Activated CD8-positive, alpha-beta memory T cell treated with anti-CD3 and anti-CD28 coated beads for 24 hours (primary cell): ENCODE results near the gene ZNF3.

Experiments
- DNase-seq: peaks from one replicate; pipeline ENCODE4 v3.0.0-alpha.2; 2020

Gene ZNF3

DNA sequence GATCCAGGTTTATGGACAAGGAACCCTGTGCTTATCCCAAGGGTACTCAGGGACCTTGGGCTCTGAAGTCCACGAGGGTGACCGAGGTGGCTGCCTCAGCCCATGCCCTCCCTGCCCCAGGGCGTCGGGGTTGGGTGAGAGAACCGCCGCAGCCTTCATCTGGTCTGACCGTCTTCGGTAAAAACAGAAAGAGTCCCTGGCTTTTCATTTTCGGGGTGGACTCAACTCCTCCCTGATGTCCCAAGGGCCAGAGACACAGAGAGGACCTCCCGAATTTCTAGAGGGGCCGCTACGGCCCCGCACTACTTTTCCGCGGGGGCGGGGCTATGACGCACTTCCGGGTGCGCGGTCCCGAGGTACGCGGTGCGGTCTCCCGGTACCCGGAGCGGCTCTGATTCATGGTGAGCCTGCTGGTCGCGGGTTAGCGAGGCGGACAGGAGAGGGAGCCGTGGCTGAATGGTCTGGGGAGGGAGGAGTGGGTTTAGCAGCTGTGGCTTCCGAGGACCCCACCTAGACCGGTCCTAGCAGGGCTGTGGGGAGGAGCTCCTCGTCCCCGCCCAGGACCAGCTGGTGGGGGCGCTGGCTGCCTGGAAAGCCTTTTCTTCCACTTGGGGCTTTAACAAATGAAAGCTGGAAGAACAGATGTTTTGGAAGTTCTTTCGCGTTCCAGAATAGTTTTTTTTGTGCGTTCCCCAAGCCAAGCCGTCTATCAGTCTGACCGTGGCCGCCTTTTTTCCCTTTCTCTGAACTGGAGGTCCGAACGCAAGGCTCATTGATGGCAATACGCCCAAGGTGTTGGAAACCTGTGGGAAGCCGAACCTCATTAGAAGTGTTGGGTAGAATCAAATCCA, 31.9 kb downstream of the ZNF3 start, which contains the start of gene ZSCAN21:
ZSCAN21 (plus strand) TSS at position 334 of the 851 bp plus-strand sequence. CDS start 7,233 bp downstream, outside the sequence.
- DNase-seq: peak; percentile 95

- no peak for DNase-seq
Observed at GRCh38 chr7:100048680-100049079, 32.8 kb downstream of the ZNF3 start.

GRCh38 chr7:100044718-100045117, 36.8 kb downstream of the ZNF3 start:
- no peak for DNase-seq

DNA sequence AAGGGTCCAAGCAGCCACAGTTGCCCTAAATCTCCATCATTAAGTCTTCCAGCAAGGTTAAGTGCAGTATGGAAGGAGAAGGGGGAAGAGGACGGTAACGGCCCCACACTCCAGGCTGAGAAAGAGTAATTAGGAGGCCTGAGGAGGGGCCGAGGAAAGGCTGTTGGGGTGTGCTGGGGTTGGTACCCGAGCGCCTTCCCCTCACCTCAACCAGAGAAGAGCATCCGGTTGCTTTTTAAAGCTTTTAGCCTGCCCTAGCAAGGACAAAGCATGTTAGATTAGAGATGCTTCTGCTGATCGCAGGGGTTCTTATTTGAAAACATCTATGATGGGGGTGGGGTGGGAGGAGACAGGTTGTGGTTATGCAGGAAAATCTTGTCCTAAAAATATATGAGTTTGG, 40.9 kb downstream of the ZNF3 start:
- no peak for DNase-seq

GRCh38 chr7:100038326-100038725, 43.2 kb downstream of the ZNF3 start:
- no peak for DNase-seq

- no peak for DNase-seq
Observed at GRCh38 chr7:100035876-100036275, 45.6 kb downstream of the ZNF3 start.

DNA sequence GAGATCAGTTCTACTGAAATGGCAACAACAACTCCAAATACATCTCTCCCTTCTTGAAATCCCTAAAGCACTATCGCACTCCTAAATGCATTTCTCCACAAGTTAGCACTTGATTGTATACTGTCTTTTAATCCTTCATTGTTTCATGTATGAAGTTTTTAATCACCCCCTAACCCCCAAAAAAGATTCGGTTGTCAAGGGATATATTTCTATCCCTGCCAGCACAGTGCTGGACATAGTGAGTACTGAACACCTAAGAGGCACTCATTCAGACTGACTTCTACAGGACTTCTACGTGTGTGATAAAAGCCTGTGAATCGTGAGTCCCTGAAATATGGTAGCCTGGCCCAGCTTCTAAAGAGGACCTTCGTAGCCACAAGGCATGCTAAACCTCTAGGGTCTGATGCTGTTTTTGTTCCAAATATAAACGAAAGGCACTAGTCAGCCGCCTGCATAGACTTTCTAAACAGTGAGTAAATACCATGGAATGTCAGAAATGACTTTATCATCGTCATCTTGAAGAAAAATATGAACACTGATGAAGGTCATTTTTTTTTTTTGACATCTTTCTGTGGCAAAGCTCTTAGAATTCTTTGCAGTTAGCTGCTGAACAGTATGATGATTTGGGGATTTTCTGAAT, 46.5 kb downstream of the ZNF3 start:
- DNase-seq: no peak

GRCh38 chr7:100033526-100033925, 48.0 kb downstream of the ZNF3 start:
- DNase-seq: no peak

DNA sequence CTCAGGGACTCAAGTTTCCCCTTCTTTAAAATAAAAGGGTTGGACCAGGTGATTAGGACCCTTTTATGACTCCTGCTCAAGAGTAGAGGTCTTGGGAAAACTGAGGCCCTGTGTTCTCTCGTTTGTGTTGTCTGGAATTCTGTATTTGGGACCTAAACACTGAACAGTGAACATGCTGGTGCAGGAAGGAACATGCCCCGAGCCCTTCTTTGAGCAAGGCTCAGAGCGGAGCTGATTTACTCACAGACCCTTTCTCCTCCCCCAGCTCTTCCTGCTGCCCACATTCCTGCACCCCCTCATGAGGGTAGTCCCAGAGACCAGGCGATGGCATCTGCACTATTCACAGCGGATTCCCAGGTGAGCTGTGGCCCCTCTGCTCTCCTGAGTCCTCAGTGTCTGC, 51.9 kb downstream of the ZNF3 start:
- DNase-seq: no peak

DNA sequence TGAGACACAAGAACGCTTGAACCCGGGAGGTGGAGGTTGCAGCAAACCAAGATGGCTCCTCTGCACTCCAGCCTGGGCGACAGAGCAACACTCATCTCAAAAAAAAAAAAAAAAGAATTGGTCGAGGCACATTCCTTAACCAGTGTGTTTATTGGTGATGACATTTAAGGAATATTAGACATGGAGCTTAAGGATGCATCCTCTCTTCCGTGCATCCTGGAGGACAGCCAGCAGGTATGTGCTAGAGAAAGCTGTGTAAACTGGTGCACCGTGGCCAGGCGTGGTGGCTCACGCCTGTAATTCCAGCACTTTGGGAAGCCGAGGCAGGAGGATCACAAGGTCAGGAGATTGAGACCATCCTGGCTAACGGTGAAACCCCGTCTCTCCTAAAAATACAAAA, 54.3 kb downstream of the ZNF3 start:
- no peak for DNase-seq

- no peak for DNase-seq
Observed at GRCh38 chr7:100024020-100024619, 57.4 kb downstream of the ZNF3 start.

DNA sequence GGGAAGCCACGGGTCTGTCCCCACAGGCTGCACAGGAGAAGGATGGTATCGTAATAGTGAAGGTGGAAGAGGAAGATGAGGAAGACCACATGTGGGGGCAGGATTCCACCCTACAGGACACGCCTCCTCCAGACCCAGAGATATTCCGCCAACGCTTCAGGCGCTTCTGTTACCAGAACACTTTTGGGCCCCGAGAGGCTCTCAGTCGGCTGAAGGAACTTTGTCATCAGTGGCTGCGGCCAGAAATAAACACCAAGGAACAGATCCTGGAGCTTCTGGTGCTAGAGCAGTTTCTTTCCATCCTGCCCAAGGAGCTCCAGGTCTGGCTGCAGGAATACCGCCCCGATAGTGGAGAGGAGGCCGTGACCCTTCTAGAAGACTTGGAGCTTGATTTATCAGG, 58.0 kb downstream of the ZNF3 start:
- no peak for DNase-seq

- DNase-seq: no peak
Observed at GRCh38 chr7:100022621-100023020, 58.9 kb downstream of the ZNF3 start.

GRCh38 chr7:100021297-100021696, 60.2 kb downstream of the ZNF3 start:
- DNase-seq: no peak
